Measurements from ENCODE around the gene ARHGEF26. TPM values are rescaled to one million over a fixed set of nuclear protein-coding genes. Genes with fewer than 3 reads are reported as not detected.

The ARHGEF26 gene
- polyA plus RNA-seq, 3 donors: 0.05 TPM; not detected in 2

DNA sequence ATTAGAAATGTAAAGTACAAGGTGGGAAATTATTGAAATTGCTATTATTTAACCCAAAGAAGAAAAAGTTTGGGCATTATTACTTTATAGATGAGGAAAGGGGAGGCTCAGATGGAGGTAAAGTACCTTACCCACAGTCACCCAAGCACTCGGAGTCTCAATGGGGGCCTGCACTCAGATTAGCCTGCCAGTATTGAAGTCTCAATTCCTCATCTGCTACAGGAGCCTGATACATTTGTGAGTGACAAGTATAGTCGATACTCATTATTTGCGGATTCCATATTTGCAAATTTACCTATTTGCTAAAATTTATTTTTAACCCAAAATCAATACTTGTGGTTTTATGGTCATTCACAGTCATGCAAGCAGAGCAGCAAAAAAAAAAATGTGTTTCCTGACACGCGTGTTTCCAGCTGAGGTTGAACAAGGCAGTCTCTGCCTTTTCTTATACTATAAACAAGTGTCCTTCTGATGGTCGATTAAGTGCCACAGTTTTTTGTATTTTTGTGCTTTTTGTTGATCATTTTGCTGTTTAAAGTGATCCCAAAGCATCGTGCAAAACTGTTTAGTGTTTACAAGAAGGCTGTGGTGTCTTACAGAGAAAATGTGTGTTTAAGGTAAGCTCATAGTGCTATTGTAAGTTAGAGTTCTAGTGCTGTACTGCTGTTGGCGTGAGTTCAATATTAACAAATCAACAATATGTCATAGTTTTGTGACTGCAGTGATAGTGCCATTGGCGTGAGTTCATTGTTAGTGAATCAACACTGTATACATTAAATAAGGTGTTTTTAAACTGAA, 48.0 kb downstream of the ARHGEF26 start:
- Histone ChIP-seq H3K4me3 (replicated peaks in 1 of 3; ENCODE audit: low read depth in 2 of 3, low read length in 3 of 3) (no peak overlapping the region), H3K36me3 (replicated peaks in 1 of 2; ENCODE audit: control insufficient read depth in 1 of 2, insufficient read depth in 2 of 2, low read length in 2 of 2) (no peaks in the 10 kb centered on the region), H4K20me1 (ENCODE audit: insufficient read depth, low read length) (no peaks in the 10 kb centered on the region), H3K27ac (ENCODE audit: low read depth in 1 of 2, low read length in 2 of 2) (no peak overlapping the region), H3K9ac (ENCODE audit: insufficient read depth, low read length, poor library complexity, severe bottlenecking) (no peak overlapping the region), H3K4me1 (ENCODE audit: control insufficient read depth in 1 of 2, insufficient read depth in 2 of 2, low read length in 2 of 2) (no peaks in the 10 kb centered on the region), H3K4me2 (replicated peaks; ENCODE audit: extremely low read depth, low read length, poor library complexity, severe bottlenecking) (no peak overlapping the region), H2AFZ (ENCODE audit: insufficient read depth, low read depth, low read length, poor library complexity, severe bottlenecking) (no peak overlapping the region), H3K27me3 (ENCODE audit: control insufficient read depth in 2 of 2, insufficient read depth in 2 of 2, low read length in 2 of 2) (no peaks in the 10 kb centered on the region), H3K9me3 (replicated peaks in 1 of 2; ENCODE audit: control insufficient read depth in 1 of 2, insufficient read depth in 1 of 2, low read length in 2 of 2) (no peaks in the 10 kb centered on the region), H3K79me2 (ENCODE audit: insufficient read depth, low read length) (no peaks in the 10 kb centered on the region)
- peaks cover 0 to 4% (median 2%) of the 10 kb centered on the region in 3 donors for H3K27me3 Mint-ChIP-seq (ENCODE audit: low read depth in 3 of 3)
- TF ChIP-seq, protein P1, sequence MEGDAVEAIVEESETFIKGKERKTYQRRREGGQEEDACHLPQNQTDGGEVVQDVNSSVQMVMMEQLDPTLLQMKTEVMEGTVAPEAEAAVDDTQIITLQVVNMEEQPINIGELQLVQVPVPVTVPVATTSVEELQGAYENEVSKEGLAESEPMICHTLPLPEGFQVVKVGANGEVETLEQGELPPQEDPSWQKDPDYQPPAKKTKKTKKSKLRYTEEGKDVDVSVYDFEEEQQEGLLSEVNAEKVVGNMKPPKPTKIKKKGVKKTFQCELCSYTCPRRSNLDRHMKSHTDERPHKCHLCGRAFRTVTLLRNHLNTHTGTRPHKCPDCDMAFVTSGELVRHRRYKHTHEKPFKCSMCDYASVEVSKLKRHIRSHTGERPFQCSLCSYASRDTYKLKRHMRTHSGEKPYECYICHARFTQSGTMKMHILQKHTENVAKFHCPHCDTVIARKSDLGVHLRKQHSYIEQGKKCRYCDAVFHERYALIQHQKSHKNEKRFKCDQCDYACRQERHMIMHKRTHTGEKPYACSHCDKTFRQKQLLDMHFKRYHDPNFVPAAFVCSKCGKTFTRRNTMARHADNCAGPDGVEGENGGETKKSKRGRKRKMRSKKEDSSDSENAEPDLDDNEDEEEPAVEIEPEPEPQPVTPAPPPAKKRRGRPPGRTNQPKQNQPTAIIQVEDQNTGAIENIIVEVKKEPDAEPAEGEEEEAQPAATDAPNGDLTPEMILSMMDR (IDR thresholded peaks at IDR 0.05): no peak
- intact Hi-C loops (cut with micrococcal nuclease): no loop called here
- no peaks in the 10 kb centered on the region for H3K9me3 Mint-ChIP-seq
- no peak overlapping the region for H3K4me3 Mint-ChIP-seq
- no peak overlapping the region for H3K27ac Mint-ChIP-seq
- DNase-seq: no peak
- no peaks in the 10 kb centered on the region for H3K36me3 Mint-ChIP-seq
- WGBS (ENCODE audit: insufficient coverage): 83% methylated on average over 1 of the region's 9 CpGs
- H3K4me1 Mint-ChIP-seq: peaks cover 1% of the 10 kb centered on the region

DNA sequence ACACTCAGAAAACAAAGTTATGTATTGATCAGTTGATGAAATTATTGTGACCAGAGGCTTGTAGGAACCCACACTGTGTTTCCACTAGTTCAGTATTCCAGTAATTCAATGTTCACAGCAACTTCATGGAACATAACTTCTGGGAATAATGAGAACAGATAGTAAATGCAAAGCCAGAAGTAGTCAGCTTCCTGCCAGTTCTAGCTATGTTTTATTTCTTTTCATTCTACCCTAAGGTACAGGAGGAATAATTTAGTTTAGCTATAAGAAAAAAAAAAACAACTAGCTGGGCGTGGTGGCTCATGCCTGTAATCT, 48.6 kb downstream of the ARHGEF26 start:
- Histone ChIP-seq H2AFZ (ENCODE audit: insufficient read depth, low read depth, low read length, poor library complexity, severe bottlenecking) (no peak overlapping the region), H3K4me2 (replicated peaks; ENCODE audit: extremely low read depth, low read length, poor library complexity, severe bottlenecking) (no peak overlapping the region), H3K4me3 (replicated peaks in 1 of 3; ENCODE audit: low read depth in 2 of 3, low read length in 3 of 3) (no peak overlapping the region), H3K79me2 (ENCODE audit: insufficient read depth, low read length) (no peaks in the 10 kb centered on the region), H3K36me3 (replicated peaks in 1 of 2; ENCODE audit: control insufficient read depth in 1 of 2, insufficient read depth in 2 of 2, low read length in 2 of 2) (no peaks in the 10 kb centered on the region), H4K20me1 (ENCODE audit: insufficient read depth, low read length) (no peaks in the 10 kb centered on the region), H3K9ac (ENCODE audit: insufficient read depth, low read length, poor library complexity, severe bottlenecking) (no peak overlapping the region), H3K27ac (ENCODE audit: low read depth in 1 of 2, low read length in 2 of 2) (no peak overlapping the region), H3K9me3 (replicated peaks in 1 of 2; ENCODE audit: control insufficient read depth in 1 of 2, insufficient read depth in 1 of 2, low read length in 2 of 2) (no peaks in the 10 kb centered on the region), H3K27me3 (ENCODE audit: control insufficient read depth in 2 of 2, insufficient read depth in 2 of 2, low read length in 2 of 2) (no peaks in the 10 kb centered on the region), H3K4me1 (ENCODE audit: control insufficient read depth in 1 of 2, insufficient read depth in 2 of 2, low read length in 2 of 2) (no peaks in the 10 kb centered on the region)
- no CpG with 5 or more reads among the region's 1 CpG for WGBS (ENCODE audit: insufficient coverage)
- TF ChIP-seq, protein P1 (IDR thresholded peaks at IDR 0.05): no peak
- H3K9me3 Mint-ChIP-seq: no peaks in the 10 kb centered on the region
- no peak overlapping the region for H3K4me3 Mint-ChIP-seq
- H3K27ac Mint-ChIP-seq: no peak overlapping the region
- intact Hi-C loops (cut with micrococcal nuclease): no loop called here
- H3K4me1 Mint-ChIP-seq: peaks cover 3% of the 10 kb centered on the region
- no peak for DNase-seq
- no peaks in the 10 kb centered on the region for H3K36me3 Mint-ChIP-seq
- peaks cover 0 to 4% (median 2%) of the 10 kb centered on the region in 3 donors for H3K27me3 Mint-ChIP-seq (ENCODE audit: low read depth in 3 of 3)
